ENCODE results near the gene FOXK2.
"Not testable (repeated sequence)": the region's sequence is repeated elsewhere in the genome, so short reads cannot be mapped to it uniquely, and the experiment has no call there.

Gene FOXK2

GRCh38 chr17:82495844-82496528 is 23.5 kb upstream of the FOXK2 start:
- no peak for DNase-seq (ENCODE audit: low spot score)

GRCh38 chr17:82496529-82497434 is 22.8 kb upstream of the FOXK2 start:
- peak; percentile 97 for DNase-seq (ENCODE audit: low spot score)

GRCh38 chr17:82497483-82498405 is 21.8 kb upstream of the FOXK2 start:
- DNase-seq (ENCODE audit: low spot score), result no peak

- no peak for DNase-seq (ENCODE audit: low spot score)
Measured at GRCh38 chr17:82502207-82502606, 17.3 kb upstream of the FOXK2 start.

- no peak for DNase-seq (ENCODE audit: low spot score)
Measured at GRCh38 chr17:82503094-82503727, 16.3 kb upstream of the FOXK2 start.

GRCh38 chr17:82503728-82504308 is 15.7 kb upstream of the FOXK2 start:
- peak; percentile 56 for DNase-seq (ENCODE audit: low spot score)

- no peak for DNase-seq (ENCODE audit: low spot score)
Measured at GRCh38 chr17:82505296-82505695, 14.2 kb upstream of the FOXK2 start.

GRCh38 chr17:82506402-82506801 is 13.1 kb upstream of the FOXK2 start:
- not testable (repeated sequence) for DNase-seq (ENCODE audit: low spot score)

- no peak for DNase-seq (ENCODE audit: low spot score)
Measured at GRCh38 chr17:82507631-82508175, 11.8 kb upstream of the FOXK2 start.

GRCh38 chr17:82511642-82512041 is 7.9 kb upstream of the FOXK2 start:
- DNase-seq (ENCODE audit: low spot score), result not testable (repeated sequence)

GRCh38 chr17:82513864-82514263 is 5.7 kb upstream of the FOXK2 start:
- DNase-seq (ENCODE audit: low spot score), result not testable (repeated sequence)

GRCh38 chr17:82517230-82517865 is 2.2 kb upstream of the FOXK2 start:
- DNase-seq (ENCODE audit: low spot score), result no peak

GRCh38 chr17:82519971-82520903 is 705 bp downstream of the FOXK2 start:
- DNase-seq (ENCODE audit: low spot score), result no peak

- DNase-seq (ENCODE audit: low spot score), result no peak
Measured at GRCh38 chr17:82524540-82524939, 5.0 kb downstream of the FOXK2 start.

- DNase-seq (ENCODE audit: low spot score), result no peak
Measured at GRCh38 chr17:82525712-82526111, 6.2 kb downstream of the FOXK2 start.

- DNase-seq (ENCODE audit: low spot score), result no peak
Measured at GRCh38 chr17:82527898-82528297, 8.4 kb downstream of the FOXK2 start.

- DNase-seq (ENCODE audit: low spot score), result no peak
Measured at GRCh38 chr17:82528484-82529265, 9.1 kb downstream of the FOXK2 start.

- DNase-seq (ENCODE audit: low spot score), result no peak
Measured at GRCh38 chr17:82529914-82530300, 10.4 kb downstream of the FOXK2 start.

Data from SK-N-DZ (cell line).